Measurements from ENCODE around the gene DOCK10.
A peak's percentile ranks its signal among the peaks of the same experiment; 100 is the strongest.

DOCK10 gene

GRCh38 chr2:225040856-225041206 is 1.4 kb downstream of the DOCK10 start:
- peak; percentile 51 for DNase-seq

DNA sequence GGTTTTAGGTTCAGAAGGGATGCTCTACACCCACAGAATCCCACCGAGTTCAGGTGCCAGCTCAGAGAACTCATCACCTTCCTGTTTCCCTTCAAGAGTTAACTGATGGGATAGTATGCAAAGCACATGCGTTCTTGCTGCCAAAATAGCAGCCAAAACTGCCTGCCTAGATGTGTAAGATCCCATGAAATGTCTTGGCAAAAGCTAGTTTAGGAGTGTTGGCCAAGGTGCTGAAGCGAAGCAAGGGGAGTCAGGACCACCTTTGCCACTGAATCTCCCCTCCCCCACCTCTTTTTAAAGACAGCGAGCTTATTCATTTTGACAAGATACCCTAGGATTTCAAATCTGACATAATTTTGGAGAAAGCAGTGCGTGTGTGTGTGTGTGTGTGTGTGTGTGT is 2.1 kb downstream of the DOCK10 start:
- no peak for DNase-seq

- no peak for DNase-seq
Observed at GRCh38 chr2:225038231-225038523, 4.1 kb downstream of the DOCK10 start.

GRCh38 chr2:225037415-225038230 is 4.6 kb downstream of the DOCK10 start:
- DNase-seq = no peak

DNA sequence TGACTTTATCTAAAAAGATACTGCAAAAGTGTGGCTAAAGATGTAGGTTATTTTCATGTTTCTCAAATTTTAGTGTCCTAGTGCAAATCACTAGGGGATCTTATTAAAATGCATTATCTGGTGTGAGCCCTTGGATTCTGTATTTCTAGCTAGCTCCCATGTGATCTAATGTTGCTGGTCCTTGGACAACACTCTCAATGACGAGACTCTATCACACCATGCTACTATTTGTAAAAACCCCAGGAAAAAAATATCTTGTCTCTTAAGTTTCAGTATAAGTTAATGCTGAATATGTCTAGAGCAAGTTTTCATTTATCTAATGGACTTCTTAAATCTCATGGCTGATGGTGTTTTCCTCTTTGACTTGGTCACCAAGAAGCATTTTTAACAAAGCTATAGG is 5.8 kb downstream of the DOCK10 start:
- DNase-seq = no peak

- no peak for DNase-seq
Observed at GRCh38 chr2:225033440-225034318, 8.6 kb downstream of the DOCK10 start.

DNA sequence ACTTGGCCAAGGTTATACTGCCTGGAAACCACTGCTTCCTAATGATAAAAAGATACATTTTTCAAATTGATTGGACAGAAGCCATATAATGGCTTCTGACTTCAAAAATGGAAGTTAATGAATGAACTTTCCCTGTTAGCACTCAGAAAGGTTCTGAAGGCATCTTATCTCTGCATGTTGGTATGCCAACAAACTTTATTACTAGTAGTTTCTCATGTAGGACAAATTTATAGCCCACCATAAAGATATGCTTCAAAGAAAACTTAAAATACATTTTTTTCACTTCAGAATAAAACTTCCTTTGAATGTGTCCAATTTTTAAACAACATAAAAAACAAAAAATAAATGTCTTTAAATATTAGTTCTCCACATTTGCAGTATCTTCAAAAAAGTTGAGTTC is 10.0 kb downstream of the DOCK10 start:
- DNase-seq = no peak

GRCh38 chr2:225031599-225031998 is 10.7 kb downstream of the DOCK10 start:
- no peak for DNase-seq

GRCh38 chr2:225030893-225031292 is 11.4 kb downstream of the DOCK10 start:
- DNase-seq = no peak

DNA sequence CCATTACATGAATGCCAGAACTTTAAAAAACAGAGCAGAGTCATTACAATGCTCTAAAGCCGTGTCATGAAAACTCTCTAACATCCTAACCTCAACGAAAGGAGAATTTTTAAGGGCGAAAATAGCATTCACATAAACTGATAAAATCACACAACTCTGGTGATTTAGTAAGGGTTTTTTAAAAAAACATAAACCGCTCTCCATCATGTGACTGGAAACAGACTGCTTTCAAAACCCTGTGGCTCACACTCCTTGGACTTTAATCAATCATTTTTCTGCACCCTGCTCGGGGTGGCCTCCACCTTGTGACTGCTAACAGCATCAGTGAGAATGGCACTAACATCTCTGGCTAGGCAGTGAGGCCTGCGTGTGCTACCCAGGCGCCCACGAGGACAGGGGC is 12.1 kb downstream of the DOCK10 start:
- DNase-seq = peak; percentile 45

- DNase-seq = no peak
Observed at GRCh38 chr2:225028572-225028971, 13.7 kb downstream of the DOCK10 start.

DNA sequence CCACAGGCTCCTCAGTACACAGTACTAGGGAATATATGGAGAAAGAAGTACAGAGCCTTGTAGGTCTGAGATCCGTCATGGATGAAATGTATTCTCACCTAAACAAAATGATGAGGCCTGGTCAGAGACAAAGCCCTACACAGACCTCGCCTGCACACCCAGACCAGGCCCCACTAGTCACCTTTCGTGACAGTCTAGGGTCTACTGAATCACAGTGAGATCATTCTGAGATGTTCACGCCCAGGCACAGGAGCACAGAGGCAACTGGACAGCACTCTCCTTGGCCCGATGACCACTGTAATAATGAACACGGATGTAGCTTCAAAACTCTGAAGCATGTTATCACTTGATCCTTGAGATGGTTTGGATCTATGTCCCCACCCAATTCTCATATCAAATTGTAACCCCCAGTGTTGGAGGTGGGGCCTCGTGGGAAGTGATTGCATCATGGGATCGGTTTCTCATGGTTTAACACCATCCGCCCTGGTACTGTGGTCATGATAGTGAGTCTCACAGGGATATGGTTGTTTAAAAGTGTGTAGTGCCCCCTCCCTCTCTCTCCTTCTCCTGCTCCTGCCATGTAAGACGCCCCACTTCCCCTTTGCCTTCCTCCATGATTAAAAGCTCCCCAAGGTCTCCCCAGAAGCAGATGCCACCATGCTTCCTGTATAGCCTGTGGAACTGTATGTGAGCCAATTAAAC is 15.1 kb downstream of the DOCK10 start:
- no peak for DNase-seq

- no peak for DNase-seq
Observed at GRCh38 chr2:225025917-225026571, 16.2 kb downstream of the DOCK10 start.

DNA sequence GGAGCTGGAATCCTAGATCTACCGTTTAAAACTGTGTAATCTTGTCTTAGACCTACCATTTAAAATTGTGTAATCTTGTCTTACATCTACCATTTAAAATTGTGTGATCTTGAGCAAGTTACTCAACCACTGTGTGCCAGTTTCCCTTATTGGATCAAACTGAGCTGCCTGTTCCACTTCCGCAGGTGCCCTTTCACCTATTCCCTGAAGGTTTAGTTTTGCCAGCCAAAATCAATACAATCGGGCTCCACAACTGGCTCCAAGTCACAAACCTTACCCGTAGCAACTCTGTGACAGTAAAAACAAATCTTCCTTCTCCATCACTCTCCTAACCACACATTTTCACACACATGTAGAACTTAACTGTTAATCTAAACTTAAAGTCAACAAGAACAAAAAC is 20.1 kb downstream of the DOCK10 start:
- DNase-seq = no peak

- no peak for DNase-seq
Observed at GRCh38 chr2:225020168-225020849, 22.0 kb downstream of the DOCK10 start.

GRCh38 chr2:225019105-225019504 is 23.2 kb downstream of the DOCK10 start:
- DNase-seq = no peak

DNA sequence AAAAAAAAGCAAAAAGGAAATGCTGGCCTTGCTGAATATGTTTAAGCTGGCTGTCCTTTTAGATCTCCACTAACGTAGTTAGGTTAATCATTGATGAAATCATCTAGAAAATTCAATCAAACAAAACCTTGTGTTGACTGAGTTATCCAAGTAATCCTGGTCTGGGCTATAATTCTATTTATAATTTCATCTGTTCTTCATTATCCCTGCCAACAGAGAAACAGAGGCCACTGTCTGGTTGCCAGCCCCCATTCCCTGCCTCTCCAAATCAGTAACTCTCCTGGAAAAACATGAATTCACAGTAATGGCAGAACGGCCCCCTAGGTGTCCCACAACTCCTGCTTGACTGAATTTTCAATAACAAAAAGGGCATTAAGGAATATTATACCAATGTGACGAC is 24.6 kb downstream of the DOCK10 start:
- no peak for DNase-seq

DNA sequence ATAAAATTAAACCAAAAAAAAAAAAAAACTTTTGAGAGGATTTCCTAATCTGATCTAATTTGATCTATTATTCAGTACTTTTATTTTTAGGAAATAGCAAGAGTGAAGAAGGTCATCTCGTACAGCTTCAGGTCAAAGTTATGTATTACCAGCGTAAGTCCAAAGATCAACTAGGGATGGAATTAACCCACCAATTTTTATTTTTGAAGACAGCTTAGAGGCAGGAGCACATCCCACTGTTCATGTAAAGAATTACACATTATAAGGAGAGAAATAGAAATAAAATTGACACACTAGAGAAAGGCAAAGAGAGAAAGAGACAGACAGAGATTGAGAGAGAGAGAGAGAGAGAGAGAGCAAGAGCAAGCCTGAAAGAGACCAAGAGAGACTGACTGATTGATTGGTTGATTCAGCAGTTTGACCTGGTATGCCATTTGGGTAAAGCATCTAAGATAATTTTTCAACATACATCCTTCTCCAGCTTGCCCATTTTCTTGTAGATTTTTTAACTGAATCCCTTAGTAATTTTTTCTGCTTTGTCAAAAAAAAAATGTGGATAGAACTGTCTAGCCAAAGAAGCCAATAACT is 25.1 kb downstream of the DOCK10 start:
- DNase-seq = no peak

DNA sequence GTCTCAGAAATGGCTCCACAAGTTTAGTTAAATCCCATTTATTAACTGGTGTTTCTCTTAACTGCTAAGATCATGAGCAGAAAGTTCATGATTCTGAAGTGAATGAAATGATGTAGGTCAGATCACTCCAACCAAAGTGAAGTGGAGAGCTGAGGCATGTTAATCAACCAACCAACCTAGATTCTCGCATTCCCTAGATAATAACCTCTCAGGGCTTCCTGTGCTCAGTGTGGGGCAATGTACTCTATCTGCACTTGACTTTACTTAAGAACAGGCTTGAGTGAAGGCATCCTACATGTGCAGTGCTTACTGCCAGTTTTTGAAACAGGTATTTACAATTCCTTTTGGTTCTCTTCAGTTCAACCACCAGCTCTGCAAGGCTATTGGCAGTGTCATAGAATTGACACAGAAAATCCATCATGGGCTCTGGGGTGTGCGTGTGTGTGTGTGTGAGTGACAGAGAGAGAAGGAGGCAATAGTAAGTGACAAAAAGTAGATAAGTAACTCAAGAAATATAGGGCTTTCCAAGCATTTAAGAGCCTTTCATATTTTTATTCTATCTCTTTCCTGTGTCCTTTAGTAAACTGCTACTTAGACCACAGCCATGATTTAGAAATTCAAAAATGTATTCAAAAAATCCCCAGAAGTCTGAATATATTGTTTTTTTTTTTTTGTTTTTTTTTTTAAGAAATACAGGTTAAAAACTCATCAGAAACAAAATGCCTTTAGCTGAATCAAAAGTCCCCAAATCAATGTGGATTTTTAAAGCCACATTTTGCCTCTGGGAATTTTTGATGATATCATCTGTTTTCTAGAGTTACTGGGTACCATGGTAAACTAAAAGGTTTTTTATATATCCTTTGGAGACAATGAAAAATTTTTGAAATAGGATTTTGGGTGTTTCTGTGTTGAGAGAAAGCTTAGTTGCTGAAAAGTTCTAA is 28.6 kb downstream of the DOCK10 start:
- DNase-seq = no peak

GRCh38 chr2:225011585-225011984 is 30.7 kb downstream of the DOCK10 start:
- no peak for DNase-seq

- DNase-seq = peak; percentile 34
Observed at GRCh38 chr2:225010804-225011203, 31.5 kb downstream of the DOCK10 start.
